ENCODE measurements around the gene EMP2.
"Not testable (repeated sequence)": the region's sequence is repeated elsewhere in the genome, so short reads cannot be mapped to it uniquely, and the experiment has no call there.

Gene EMP2

DNA sequence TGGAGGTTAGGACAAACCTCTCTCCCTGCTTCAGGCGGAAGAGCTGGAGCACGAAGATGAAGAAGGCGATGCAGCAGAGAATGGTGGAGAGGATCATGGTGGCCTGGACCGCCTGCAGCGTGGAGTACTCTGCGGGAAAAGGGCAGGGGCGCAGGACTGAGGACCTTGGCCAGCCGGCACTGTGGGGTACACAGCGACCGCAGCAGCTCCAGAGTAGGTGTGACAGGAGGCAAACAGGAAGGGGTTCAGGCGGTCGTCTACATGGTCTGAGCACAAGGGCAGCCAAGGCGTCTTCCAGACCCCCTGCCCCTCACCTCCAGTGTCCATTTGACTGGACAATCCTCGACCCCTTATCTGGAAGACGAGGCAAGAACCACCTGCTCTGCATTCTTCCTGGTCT lies 42.5 kb downstream of the EMP2 start:
- Histone ChIP-seq H3K9me3 (ENCODE audit: control insufficient read depth, insufficient read depth, low read length) (no peaks in the 10 kb centered on the region), H3K36me3 (ENCODE audit: control insufficient read depth, low read length) (no peaks in the 10 kb centered on the region), H3K4me2 (ENCODE audit: low read length) (no peak overlapping the region), H3K4me3 (ENCODE audit: low read length) (no peak overlapping the region), H3K79me2 (ENCODE audit: control insufficient read depth, low read length) (no peaks in the 10 kb centered on the region), H3K27ac (ENCODE audit: low read depth, low read length) (no peak overlapping the region), H3K9me2 (replicated peaks; ENCODE audit: control insufficient read depth, low read length) (no peaks in the 10 kb centered on the region), H3K4me1 (ENCODE audit: control insufficient read depth, low read length) (no peaks in the 10 kb centered on the region), H3K27me3 (ENCODE audit: control insufficient read depth, low read length) (no peaks in the 10 kb centered on the region), H4K20me1 (ENCODE audit: control insufficient read depth, insufficient read depth, low read depth, low read length) (no peaks in the 10 kb centered on the region), H3F3A (ENCODE audit: control insufficient read depth, insufficient read depth) (no peaks in the 10 kb centered on the region)
- TF ChIP-seq, protein P1, sequence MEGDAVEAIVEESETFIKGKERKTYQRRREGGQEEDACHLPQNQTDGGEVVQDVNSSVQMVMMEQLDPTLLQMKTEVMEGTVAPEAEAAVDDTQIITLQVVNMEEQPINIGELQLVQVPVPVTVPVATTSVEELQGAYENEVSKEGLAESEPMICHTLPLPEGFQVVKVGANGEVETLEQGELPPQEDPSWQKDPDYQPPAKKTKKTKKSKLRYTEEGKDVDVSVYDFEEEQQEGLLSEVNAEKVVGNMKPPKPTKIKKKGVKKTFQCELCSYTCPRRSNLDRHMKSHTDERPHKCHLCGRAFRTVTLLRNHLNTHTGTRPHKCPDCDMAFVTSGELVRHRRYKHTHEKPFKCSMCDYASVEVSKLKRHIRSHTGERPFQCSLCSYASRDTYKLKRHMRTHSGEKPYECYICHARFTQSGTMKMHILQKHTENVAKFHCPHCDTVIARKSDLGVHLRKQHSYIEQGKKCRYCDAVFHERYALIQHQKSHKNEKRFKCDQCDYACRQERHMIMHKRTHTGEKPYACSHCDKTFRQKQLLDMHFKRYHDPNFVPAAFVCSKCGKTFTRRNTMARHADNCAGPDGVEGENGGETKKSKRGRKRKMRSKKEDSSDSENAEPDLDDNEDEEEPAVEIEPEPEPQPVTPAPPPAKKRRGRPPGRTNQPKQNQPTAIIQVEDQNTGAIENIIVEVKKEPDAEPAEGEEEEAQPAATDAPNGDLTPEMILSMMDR (IDR thresholded peaks at IDR 0.05; ENCODE audit: low read depth, low read length, poor library complexity, severe bottlenecking) = no peak
- TF ChIP-seq EZH2phosphoT487 (IDR thresholded peaks at IDR 0.05; ENCODE audit: borderline replicate concordance, low read length) = no peak

DNA sequence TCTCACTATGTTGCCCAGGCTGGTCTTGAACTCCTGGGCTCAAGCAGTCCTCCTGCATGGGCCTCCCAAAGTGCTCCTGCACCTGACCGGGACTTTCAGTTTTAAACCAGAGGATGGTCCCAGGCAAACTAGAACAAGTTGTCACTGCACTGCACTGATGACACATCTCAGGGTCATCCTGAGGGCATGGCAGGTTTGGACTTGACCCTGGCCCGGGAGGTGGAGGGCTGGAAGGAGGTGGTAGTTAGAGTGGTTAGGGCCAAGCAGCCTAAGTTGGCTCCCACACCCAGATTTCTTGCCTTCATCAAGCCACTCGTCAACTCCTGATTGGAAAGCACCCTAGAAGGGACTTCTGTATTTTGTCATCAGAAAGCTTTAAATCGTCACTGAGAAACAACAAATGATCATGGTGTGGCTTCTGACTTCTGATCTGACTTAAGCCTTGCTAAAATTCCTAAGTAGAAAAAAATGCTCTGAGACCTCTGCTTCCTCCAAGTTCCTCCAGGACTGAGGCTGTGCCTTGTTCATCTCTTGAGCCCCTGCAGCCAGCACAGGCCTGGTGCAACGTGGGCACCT lies 43.5 kb downstream of the EMP2 start:
- Histone ChIP-seq H3K4me1 (ENCODE audit: control insufficient read depth, low read length) (no peaks in the 10 kb centered on the region), H3K4me3 (ENCODE audit: low read length) (no peak overlapping the region), H3K79me2 (ENCODE audit: control insufficient read depth, low read length) (no peaks in the 10 kb centered on the region), H3K4me2 (ENCODE audit: low read length) (no peak overlapping the region), H3K27me3 (ENCODE audit: control insufficient read depth, low read length) (no peaks in the 10 kb centered on the region), H3K27ac (ENCODE audit: low read depth, low read length) (no peak overlapping the region), H3K9me3 (ENCODE audit: control insufficient read depth, insufficient read depth, low read length) (no peaks in the 10 kb centered on the region), H3F3A (ENCODE audit: control insufficient read depth, insufficient read depth) (no peaks in the 10 kb centered on the region), H3K9me2 (replicated peaks; ENCODE audit: control insufficient read depth, low read length) (no peaks in the 10 kb centered on the region), H4K20me1 (ENCODE audit: control insufficient read depth, insufficient read depth, low read depth, low read length) (no peaks in the 10 kb centered on the region), H3K36me3 (ENCODE audit: control insufficient read depth, low read length) (no peaks in the 10 kb centered on the region)
- no peak for TF ChIP-seq EZH2phosphoT487 (IDR thresholded peaks at IDR 0.05; ENCODE audit: borderline replicate concordance, low read length)
- TF ChIP-seq, protein P1 (IDR thresholded peaks at IDR 0.05; ENCODE audit: low read depth, low read length, poor library complexity, severe bottlenecking) = no peak

DNA sequence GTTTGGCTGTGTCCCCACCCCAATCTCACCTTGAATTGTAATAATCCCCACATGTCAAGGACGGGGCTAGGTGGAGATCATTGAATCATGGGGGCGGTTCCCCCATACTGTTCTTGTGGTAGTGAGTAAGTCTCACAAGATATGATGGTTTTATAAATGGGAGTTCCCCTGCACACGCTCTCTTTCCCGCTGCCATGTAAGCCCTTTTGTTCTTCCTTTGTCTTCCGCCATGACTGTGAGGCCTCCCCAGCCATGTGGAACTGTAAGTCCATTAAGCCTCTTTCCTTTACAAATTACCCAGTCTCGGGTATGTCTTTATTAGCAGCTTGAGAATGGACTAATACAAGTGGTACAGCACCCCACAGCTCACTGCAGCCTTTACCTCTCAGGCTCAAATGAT lies 44.1 kb downstream of the EMP2 start:
- H4K20me1 ChIP-seq (ENCODE audit: control insufficient read depth, insufficient read depth, low read depth, low read length); H3F3A ChIP-seq (ENCODE audit: control insufficient read depth, insufficient read depth); H3K79me2 ChIP-seq (ENCODE audit: control insufficient read depth, low read length); H3K27ac ChIP-seq (ENCODE audit: low read depth, low read length); H3K9me2 ChIP-seq (replicated peaks; ENCODE audit: control insufficient read depth, low read length); H3K4me2 ChIP-seq (ENCODE audit: low read length); H3K4me3 ChIP-seq (ENCODE audit: low read length); H3K27me3 ChIP-seq (ENCODE audit: control insufficient read depth, low read length); H3K36me3 ChIP-seq (ENCODE audit: control insufficient read depth, low read length); H3K4me1 ChIP-seq (ENCODE audit: control insufficient read depth, low read length); H3K9me3 ChIP-seq (ENCODE audit: control insufficient read depth, insufficient read depth, low read length): not testable (repeated sequence)

DNA sequence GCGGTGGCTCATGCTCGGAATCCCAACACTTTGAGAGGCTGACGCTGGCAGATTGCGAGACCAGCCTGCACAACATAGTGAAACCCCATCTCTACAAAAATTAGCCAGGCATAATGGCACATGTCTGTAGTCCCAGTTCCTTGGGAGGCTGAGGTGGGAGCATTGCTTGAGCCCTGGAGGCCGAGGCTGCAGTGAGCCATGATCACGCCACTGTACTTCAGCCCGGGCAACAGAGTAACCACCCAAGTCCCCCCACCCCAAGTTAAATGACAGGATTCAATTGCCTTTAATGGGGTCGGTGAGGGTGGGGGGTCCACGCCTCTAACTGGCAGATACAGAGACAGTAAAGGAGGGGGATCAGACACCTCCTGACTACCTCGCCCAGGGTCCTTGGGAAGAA lies 44.9 kb downstream of the EMP2 start:
- no peak overlapping the region for H3K4me2 ChIP-seq (ENCODE audit: low read length)
- H3K79me2 ChIP-seq (ENCODE audit: control insufficient read depth, low read length) = no peaks in the 10 kb centered on the region
- H4K20me1 ChIP-seq (ENCODE audit: control insufficient read depth, insufficient read depth, low read depth, low read length) = no peaks in the 10 kb centered on the region
- no peaks in the 10 kb centered on the region for H3K27me3 ChIP-seq (ENCODE audit: control insufficient read depth, low read length)
- H3K9me3 ChIP-seq (ENCODE audit: control insufficient read depth, insufficient read depth, low read length) = no peaks in the 10 kb centered on the region
- no peaks in the 10 kb centered on the region for H3K4me1 ChIP-seq (ENCODE audit: control insufficient read depth, low read length)
- H3K4me3 ChIP-seq (ENCODE audit: low read length) = no peak overlapping the region
- H3K36me3 ChIP-seq (ENCODE audit: control insufficient read depth, low read length) = no peaks in the 10 kb centered on the region
- TF ChIP-seq, protein P1 (IDR thresholded peaks at IDR 0.05; ENCODE audit: low read depth, low read length, poor library complexity, severe bottlenecking) = no peak
- TF ChIP-seq EZH2phosphoT487 (IDR thresholded peaks at IDR 0.05; ENCODE audit: borderline replicate concordance, low read length) = no peak
- H3K27ac ChIP-seq (ENCODE audit: low read depth, low read length) = no peak overlapping the region
- H3F3A ChIP-seq (ENCODE audit: control insufficient read depth, insufficient read depth) = no peaks in the 10 kb centered on the region
- H3K9me2 ChIP-seq (replicated peaks; ENCODE audit: control insufficient read depth, low read length) = no peaks in the 10 kb centered on the region
